Mammary epithelial cell (primary cell): Measurements from ENCODE around the gene RFX8.

Source experiments
- EZH2 ChIP-seq: IDR thresholded peaks from 2 replicates; pipeline ENCODE4 v1.6.1; 2012; ENCODE audit warnings: low read length, inconsistent platforms, borderline replicate concordance
- TF ChIP-seq, protein P1 (sequence below), 2 donors: IDR thresholded peaks in 1 of 2; conservative IDR thresholded peaks in 1 of 2; 2 replicates each; pipeline ENCODE4 v1.5.1; 2011 to 2012; ENCODE audit warnings: inconsistent platforms in 2 of 2, low read length in 2 of 2, mild to moderate bottlenecking in 2 of 2, control low read depth in 1 of 2, low read depth in 1 of 2; ENCODE audit not compliant: insufficient read depth in 1 of 2; ENCODE audit errors: extremely low read depth in 1 of 2

- TF ChIP-seq EZH2 = no peak
- TF ChIP-seq, protein P1, sequence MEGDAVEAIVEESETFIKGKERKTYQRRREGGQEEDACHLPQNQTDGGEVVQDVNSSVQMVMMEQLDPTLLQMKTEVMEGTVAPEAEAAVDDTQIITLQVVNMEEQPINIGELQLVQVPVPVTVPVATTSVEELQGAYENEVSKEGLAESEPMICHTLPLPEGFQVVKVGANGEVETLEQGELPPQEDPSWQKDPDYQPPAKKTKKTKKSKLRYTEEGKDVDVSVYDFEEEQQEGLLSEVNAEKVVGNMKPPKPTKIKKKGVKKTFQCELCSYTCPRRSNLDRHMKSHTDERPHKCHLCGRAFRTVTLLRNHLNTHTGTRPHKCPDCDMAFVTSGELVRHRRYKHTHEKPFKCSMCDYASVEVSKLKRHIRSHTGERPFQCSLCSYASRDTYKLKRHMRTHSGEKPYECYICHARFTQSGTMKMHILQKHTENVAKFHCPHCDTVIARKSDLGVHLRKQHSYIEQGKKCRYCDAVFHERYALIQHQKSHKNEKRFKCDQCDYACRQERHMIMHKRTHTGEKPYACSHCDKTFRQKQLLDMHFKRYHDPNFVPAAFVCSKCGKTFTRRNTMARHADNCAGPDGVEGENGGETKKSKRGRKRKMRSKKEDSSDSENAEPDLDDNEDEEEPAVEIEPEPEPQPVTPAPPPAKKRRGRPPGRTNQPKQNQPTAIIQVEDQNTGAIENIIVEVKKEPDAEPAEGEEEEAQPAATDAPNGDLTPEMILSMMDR (conservative IDR thresholded peaks at IDR 0.05 in 1 of 2, IDR thresholded peaks at IDR 0.05 in 1 of 2; ENCODE audit: extremely low read depth in 1 of 2, insufficient read depth in 1 of 2, low read depth in 1 of 2, low read length in 2 of 2) = no peak
Observed at GRCh38 chr2:101401326-101401665, 73.6 kb downstream of the RFX8 start.
